GM23338 (cell line): ENCODE measurements around the gene CRYBG1. TPM values are rescaled to one million over a fixed set of nuclear protein-coding genes. Genes with fewer than 3 reads are reported as not detected.
A peak's percentile ranks its signal among the peaks of the same experiment; 100 is the strongest.

Source experiments
- ATAC-seq: fragments of 200-7000 bp; cut with Tn5 transposase; 3 replicates; pipeline ENCODE4 v1.9.1; 2020
- DNase-seq: peaks from one replicate; pipeline ENCODE4 v3.0.0-alpha.2; 2015; ENCODE audit warnings: low spot score
- H2AFZ ChIP-seq: fragments of 200-600 bp; sonication (generic); 2 replicates; pipeline ENCODE4 v1.8.0; 2016; ENCODE audit warnings: antibody characterized with exemption, mild to moderate bottlenecking, moderate library complexity
- H3F3A ChIP-seq: fragments of 200-600 bp; sonication (generic); replicated peaks from 2 replicates; pipeline ENCODE4 v1.8.0; 2017; ENCODE audit warnings: antibody characterized with exemption, mixed run types, low read depth
- H3K27ac ChIP-seq: fragments of 200-600 bp; sonication (generic); 2 replicates; pipeline ENCODE4 v1.6.1; 2016; ENCODE audit warnings: low read depth
- H3K27me3 ChIP-seq: fragments of 200-600 bp; sonication (generic); 2 replicates; pipeline ENCODE4 v1.8.0; 2016; ENCODE audit warnings: mild to moderate bottlenecking, mixed run types, moderate library complexity; ENCODE audit not compliant: insufficient read depth
- H3K36me3 ChIP-seq: fragments of 200-600 bp; sonication (generic); 2 replicates; pipeline ENCODE4 v1.8.0; 2016; ENCODE audit warnings: mild to moderate bottlenecking; ENCODE audit not compliant: insufficient read depth
- H3K4me1 ChIP-seq: fragments of 200-600 bp; sonication (generic); 2 replicates; pipeline ENCODE4 v1.8.0; 2016; ENCODE audit warnings: mild to moderate bottlenecking, moderate library complexity; ENCODE audit not compliant: insufficient read depth
- H3K4me2 ChIP-seq: fragments of 200-600 bp; sonication (generic); 2 replicates; pipeline ENCODE4 v1.7.1; 2017; ENCODE audit warnings: mixed run types
- H3K4me3 ChIP-seq: fragments of 200-600 bp; sonication (generic); 2 replicates; pipeline ENCODE4 v1.6.1; 2016; ENCODE audit warnings: mixed run types
- H3K79me2 ChIP-seq: fragments of 200-600 bp; sonication (generic); replicated peaks from 2 replicates; pipeline ENCODE4 v1.8.0; 2017; ENCODE audit warnings: mild to moderate bottlenecking; ENCODE audit not compliant: insufficient read depth
- H3K9me2 ChIP-seq: fragments of 200-600 bp; sonication (generic); 2 replicates; pipeline ENCODE4 v1.8.0; 2017; ENCODE audit not compliant: insufficient read depth
- H4K20me1 ChIP-seq: fragments of 200-600 bp; sonication (generic); replicated peaks from 2 replicates; pipeline ENCODE4 v1.8.0; 2017; ENCODE audit warnings: mild to moderate bottlenecking; ENCODE audit not compliant: insufficient read depth
- H3K27ac Mint-ChIP-seq: 2 replicates; pipeline ENCODE4 v1.8.0; 2020; ENCODE audit warnings: inconsistent platforms, mild to moderate bottlenecking, moderate library complexity, mixed read lengths
- H3K27me3 Mint-ChIP-seq: 3 replicates; pipeline ENCODE4 v1.8.0; 2022; ENCODE audit warnings: low read depth, mild to moderate bottlenecking, moderate library complexity, mixed read lengths, inconsistent platforms; ENCODE audit not compliant: insufficient read depth, poor library complexity
- H3K36me3 Mint-ChIP-seq: 3 replicates; pipeline ENCODE4 v1.8.0; 2021; ENCODE audit warnings: low read depth, mild to moderate bottlenecking, inconsistent platforms, moderate library complexity, mixed read lengths
- H3K4me1 Mint-ChIP-seq: 3 replicates; pipeline ENCODE4 v1.8.0; 2020; ENCODE audit warnings: mild to moderate bottlenecking, inconsistent platforms, mixed read lengths
- H3K4me3 Mint-ChIP-seq: 3 replicates; pipeline ENCODE4 v1.8.0; 2021; ENCODE audit warnings: moderate library complexity, mild to moderate bottlenecking, inconsistent platforms, mixed read lengths
- H3K9me3 Mint-ChIP-seq: 3 replicates; pipeline ENCODE4 v1.8.0; 2020; ENCODE audit warnings: moderate library complexity, mild to moderate bottlenecking, inconsistent platforms, mixed read lengths
- CTCF ChIP-seq, 2 experiments: fragments of 200-600 bp in 1 of 2; sonication (generic) in 1 of 2; conservative IDR thresholded peaks; 2 replicates each; pipeline versions ENCODE4 v1.5.1 to v1.6.1; 2016 to 2017; ENCODE audit warnings: antibody characterized with exemption in 2 of 2, low read depth in 2 of 2, mild to moderate bottlenecking in 2 of 2, moderate library complexity in 1 of 2
- NANOG ChIP-seq: IDR thresholded peaks from 2 replicates; pipeline ENCODE4 v1.6.1; 2016; ENCODE audit warnings: antibody characterized with exemption, borderline replicate concordance
- POLR2AphosphoS5 ChIP-seq: IDR thresholded peaks from 2 replicates; pipeline ENCODE4 v1.6.1; 2016; ENCODE audit warnings: antibody characterized with exemption, low read depth
- ZNF462 ChIP-seq: fragments of 250-450 bp; sonication (Bioruptor Pico); IDR thresholded peaks from 2 replicates; pipeline ENCODE4 v1.5.0; 2020; ENCODE audit warnings: mild to moderate bottlenecking, moderate library complexity
- polyA plus RNA-seq: library from polyadenylated mRNA; unstranded; fragments of >200 nt; fragmentation: Nextera tagmentation; extraction: Ambion mirVana; gene quantifications from 2 replicates; pipeline ENCODE4 v1.2.1, GENCODE V29; 2016
- total RNA-seq: library from RNA; depleted of rRNA; stranded (reverse); fragments of >200 nt; shearing (Covaris generic); gene quantifications from 2 replicates; pipeline ENCODE4 v1.2.3, GENCODE V29; 2014
- TF ChIP-seq, protein P1 (sequence below): IDR thresholded peaks from one replicate; pipeline ENCODE4 v1.6.1; 2018; ENCODE audit warnings: antibody characterized with exemption; ENCODE audit not compliant: unreplicated experiment

CRYBG1 gene
- total and polyA plus RNA-seq, 2 experiments from 2014 or later = 3.7 to 17.2 TPM

- peak; percentile 49 for ATAC-seq
These were observed 253.1 kb downstream of the CRYBG1 start for GRCh38 chr6:106613590-106613989.

More at GRCh38 chr6:106613590-106613989, 253.1 kb downstream of the CRYBG1 start:
- Histone ChIP-seq H3K27me3 (no peaks in the 10 kb centered on the region), H3F3A (peaks cover 12% of the 10 kb centered on the region; the same call in 1 of the 2 replicates), H3K36me3 (no peaks in the 10 kb centered on the region), H3K27ac (peak overlapping the region; percentile 99), H3K79me2 (no peaks in the 10 kb centered on the region), H3K4me1 (peaks cover 56% of the 10 kb centered on the region), H4K20me1 (no peaks in the 10 kb centered on the region), H3K4me2 (peak overlapping the region; percentile 68), H3K4me3 (peak overlapping the region; percentile 37), H3K9me2 (no peaks in the 10 kb centered on the region), H2AFZ (no peak overlapping the region)
- peaks cover 12% of the 10 kb centered on the region for H3K27me3 Mint-ChIP-seq
- H3K27ac Mint-ChIP-seq = peak overlapping the region; percentile 92
- H3K4me3 Mint-ChIP-seq = peak overlapping the region; percentile 47
- no peak for TF ChIP-seq POLR2AphosphoS5
- TF ChIP-seq, protein P1, sequence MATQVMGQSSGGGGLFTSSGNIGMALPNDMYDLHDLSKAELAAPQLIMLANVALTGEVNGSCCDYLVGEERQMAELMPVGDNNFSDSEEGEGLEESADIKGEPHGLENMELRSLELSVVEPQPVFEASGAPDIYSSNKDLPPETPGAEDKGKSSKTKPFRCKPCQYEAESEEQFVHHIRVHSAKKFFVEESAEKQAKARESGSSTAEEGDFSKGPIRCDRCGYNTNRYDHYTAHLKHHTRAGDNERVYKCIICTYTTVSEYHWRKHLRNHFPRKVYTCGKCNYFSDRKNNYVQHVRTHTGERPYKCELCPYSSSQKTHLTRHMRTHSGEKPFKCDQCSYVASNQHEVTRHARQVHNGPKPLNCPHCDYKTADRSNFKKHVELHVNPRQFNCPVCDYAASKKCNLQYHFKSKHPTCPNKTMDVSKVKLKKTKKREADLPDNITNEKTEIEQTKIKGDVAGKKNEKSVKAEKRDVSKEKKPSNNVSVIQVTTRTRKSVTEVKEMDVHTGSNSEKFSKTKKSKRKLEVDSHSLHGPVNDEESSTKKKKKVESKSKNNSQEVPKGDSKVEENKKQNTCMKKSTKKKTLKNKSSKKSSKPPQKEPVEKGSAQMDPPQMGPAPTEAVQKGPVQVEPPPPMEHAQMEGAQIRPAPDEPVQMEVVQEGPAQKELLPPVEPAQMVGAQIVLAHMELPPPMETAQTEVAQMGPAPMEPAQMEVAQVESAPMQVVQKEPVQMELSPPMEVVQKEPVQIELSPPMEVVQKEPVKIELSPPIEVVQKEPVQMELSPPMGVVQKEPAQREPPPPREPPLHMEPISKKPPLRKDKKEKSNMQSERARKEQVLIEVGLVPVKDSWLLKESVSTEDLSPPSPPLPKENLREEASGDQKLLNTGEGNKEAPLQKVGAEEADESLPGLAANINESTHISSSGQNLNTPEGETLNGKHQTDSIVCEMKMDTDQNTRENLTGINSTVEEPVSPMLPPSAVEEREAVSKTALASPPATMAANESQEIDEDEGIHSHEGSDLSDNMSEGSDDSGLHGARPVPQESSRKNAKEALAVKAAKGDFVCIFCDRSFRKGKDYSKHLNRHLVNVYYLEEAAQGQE = no peak
- peak; percentile 34; the same call in 1 of the 2 replicates for TF ChIP-seq ZNF462 (CRISPR knock-in tag)
- peak; percentile 76 for TF ChIP-seq NANOG
- no peak for TF ChIP-seq CTCF (conservative IDR thresholded peaks at IDR 0.05; ENCODE audit: low read depth in 2 of 2)
- peaks cover 24% of the 10 kb centered on the region for H3K36me3 Mint-ChIP-seq
- peak; percentile 66 for DNase-seq
- no peaks in the 10 kb centered on the region for H3K9me3 Mint-ChIP-seq
- H3K4me1 Mint-ChIP-seq = peaks cover 69% of the 10 kb centered on the region
